GM10847 (cell line): ENCODE results near the gene EIF3L.

Experiments
- POLR2A ChIP-seq: IDR thresholded peaks from 2 replicates; pipeline ENCODE4 v1.6.1; 2011; ENCODE audit not compliant: insufficient read length; ENCODE audit errors: extremely low read depth

The EIF3L gene

GRCh38 chr22:37880668-37881440 is 31.6 kb downstream of the EIF3L start:
- no peak for TF ChIP-seq POLR2A

DNA sequence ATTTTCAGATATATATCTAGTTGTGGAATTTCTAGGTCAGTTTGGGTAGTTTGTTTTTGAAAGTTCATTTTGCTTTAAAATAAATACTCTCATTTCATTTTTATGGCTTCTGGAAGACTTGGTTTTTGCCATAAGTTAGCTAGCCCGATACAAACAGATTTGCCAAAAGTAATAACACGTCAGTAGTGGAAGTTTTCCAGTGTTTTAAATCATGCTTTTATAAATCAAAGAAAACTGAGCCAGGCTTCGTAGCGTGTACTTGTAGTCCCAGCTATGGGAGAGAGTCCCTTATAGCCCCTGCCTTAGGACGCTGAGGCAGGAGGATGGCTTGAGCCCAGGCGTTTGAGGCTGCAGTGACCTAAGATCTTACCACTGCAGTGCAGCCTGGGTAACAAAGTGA is 35.2 kb downstream of the EIF3L start:
- TF ChIP-seq POLR2A, result no peak

DNA sequence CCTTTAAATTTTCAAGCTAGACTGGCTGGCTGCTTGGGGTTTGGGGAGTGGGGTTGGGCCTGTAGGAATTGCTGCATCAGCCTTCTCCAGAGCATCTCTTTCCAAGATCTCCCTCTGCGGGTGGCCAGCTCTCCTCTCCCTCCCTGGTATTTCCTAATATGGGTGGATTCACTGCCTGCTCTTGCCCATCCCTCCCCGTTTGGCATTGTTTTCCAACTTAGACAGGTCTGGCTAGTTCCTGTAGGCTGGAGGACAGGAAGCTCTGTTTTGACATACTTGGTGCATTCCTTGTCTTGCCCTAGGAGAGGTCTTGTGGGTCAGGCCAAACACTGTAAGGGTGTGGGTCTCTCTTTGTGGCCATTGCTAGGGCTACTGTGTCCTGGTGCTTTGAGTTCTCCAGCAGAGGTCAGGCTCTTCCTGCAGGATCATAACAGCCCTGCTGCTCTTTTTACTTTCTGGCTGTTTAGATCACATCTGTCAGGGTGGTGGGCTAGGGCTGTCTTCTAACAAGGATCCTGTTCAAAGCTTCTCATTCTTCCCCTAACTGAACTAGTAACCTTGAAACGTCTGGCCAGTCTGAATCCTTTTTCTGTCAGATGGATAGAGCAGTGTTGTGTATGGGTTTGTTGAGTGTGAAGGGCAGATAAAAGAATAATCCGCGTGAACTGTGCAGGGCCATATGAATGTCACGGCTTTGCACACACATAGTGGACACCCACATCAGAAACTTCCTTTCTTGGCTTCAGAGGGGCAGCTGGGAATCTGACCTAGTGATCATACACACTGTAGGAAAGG is 38.6 kb downstream of the EIF3L start:
- no peak for TF ChIP-seq POLR2A

GRCh38 chr22:37891926-37892325 is 42.7 kb downstream of the EIF3L start:
- TF ChIP-seq POLR2A, result no peak

DNA sequence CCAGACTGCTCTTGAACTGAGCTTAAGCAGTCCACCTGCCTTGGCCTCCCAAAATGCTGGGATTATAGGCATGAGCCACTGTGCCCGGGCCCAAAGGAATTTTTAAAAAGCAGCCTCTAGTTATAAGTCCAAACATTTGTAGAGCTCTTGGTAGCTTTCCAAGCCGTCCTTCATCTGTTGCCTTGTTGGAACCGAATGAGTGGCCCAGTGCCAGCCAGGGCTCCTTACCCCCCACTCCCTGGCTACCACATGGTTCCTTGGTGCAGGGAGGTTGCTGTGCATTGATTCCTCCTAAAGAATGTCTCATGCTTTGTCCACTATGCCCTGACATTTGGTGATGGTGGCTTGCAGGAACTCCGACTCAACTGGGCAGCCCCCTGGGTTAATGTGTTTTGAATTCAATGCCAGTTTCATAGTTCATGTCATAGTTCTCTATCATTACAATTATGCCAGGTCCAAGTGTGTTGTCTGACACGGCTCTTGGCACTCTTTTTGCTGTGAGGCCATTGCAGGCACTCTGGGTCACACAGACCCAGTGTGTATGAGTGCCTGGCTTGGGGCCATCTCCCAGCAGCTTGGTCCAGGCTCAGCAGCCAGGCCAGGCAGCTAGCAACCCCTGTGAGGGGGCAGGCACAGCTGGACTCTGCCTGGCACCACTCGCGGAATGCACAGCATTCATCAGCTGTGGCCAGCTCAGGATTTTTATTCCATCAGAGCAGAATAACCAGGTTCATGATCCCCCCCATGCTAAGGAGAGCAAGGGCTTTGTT is 43.5 kb downstream of the EIF3L start:
- TF ChIP-seq POLR2A, result no peak

GRCh38 chr22:37893583-37893983 is 44.4 kb downstream of the EIF3L start:
- no peak for TF ChIP-seq POLR2A

DNA sequence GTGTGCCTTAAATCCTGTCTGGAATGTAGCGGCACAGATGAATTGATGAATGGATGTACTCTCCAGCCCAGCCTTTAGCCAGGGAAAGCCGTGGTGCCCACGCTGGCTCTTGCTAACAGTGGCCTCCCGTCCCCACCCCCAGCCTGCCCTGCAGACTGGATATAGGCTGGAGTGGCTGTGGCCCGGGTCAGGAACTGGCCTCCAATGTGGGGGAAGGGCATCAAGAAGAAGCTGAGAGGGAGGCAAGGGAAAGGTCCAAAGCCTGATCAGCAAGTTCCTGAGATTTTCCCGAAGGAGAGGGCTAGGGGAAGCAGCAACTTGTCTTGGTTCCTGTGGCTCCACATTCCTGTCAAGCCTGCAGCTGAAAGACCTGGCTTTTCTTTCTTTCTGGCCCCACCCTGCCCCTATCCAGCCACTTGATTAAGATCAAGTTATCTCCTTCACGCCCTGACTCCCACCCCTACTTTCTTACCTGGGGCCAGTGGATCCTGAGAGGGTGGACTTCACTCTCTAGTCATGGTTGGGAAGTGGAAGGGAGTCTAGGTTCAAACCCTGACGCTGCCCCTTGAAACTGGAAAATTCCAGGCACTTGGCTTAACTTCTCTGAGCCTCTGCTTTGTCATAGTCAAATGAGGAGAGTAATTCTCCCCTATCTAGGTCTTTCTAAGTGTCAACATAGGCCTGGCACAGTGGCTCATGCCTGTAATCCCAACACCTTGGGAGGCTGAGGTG is 45.9 kb downstream of the EIF3L start:
- no peak for TF ChIP-seq POLR2A

DNA sequence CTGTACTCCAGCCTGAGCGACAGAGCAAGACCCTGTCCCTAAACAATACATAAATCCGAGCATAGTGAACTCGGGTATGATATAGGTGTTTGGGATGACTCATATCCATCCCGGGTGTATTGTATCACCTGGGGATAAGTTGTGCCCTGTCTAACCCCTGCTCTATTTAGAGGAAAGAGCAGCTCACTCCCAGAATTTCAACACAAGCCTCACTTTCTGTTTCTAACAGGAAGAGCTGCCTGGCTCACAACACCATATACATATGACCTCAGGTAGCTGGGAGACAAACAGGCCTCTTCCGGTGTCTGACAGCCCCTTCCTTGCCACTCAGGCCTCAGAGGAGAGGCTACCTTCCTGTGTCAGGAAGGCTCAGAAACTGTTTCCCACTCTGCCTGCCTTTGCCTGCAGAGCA is 47.0 kb downstream of the EIF3L start:
- TF ChIP-seq POLR2A, result no peak

- no peak for TF ChIP-seq POLR2A
These were observed 47.7 kb downstream of the EIF3L start for GRCh38 chr22:37896939-37897338.

- TF ChIP-seq POLR2A, result no peak
These were observed 48.6 kb downstream of the EIF3L start for GRCh38 chr22:37897807-37898206.

- TF ChIP-seq POLR2A, result no peak
These were observed 49.4 kb downstream of the EIF3L start for GRCh38 chr22:37898441-37899181.

GRCh38 chr22:37904572-37905533 is 55.6 kb downstream of the EIF3L start:
- TF ChIP-seq POLR2A, result no peak
